Endothelial cell of umbilical vein (primary cell): ENCODE results near the gene GDPD4. TPM values are rescaled to one million over a fixed set of nuclear protein-coding genes. Genes with fewer than 3 reads are reported as not detected.

Experiments used
- BruUV-seq: library from RNA; stranded (reverse); fragments of 400-500 nt; replicated peaks from 2 replicates; lab custom pipeline; 2021; lab: Mats Ljungman, UMichigan
- CTCF ChIA-PET: fragments of 300-600, 350-600 bp; sonication (Branson Sonifier 250); formaldehyde crosslinking; loops from one replicate; lab custom pipeline; 2021; ENCODE audit warnings: antibody characterized with exemption, inconsistent platforms; lab: Charles Lee
- POLR2A ChIA-PET: fragments of 300-600, 350-600 bp; sonication (Branson Sonifier 250); formaldehyde crosslinking; loops from one replicate; lab custom pipeline; 2021; ENCODE audit warnings: antibody characterized with exemption, inconsistent platforms; lab: Charles Lee
- DNase-seq: peaks from one replicate; pipeline ENCODE4 v3.0.0-alpha.2; 2011; ENCODE audit warnings: low read depth, low spot score
- FAIRE-seq: peaks from 2 replicates; lab custom pipeline; 2011; peaks lifted over from hg19 to GRCh38; lab: Jason Lieb, UNC
- H2AFZ ChIP-seq: 2 replicates; pipeline ENCODE4 v1.6.0; 2012; ENCODE audit warnings: low read depth, low read length, control low read depth, inconsistent platforms
- H3K27ac ChIP-seq: 2 replicates; pipeline ENCODE4 v1.5.1; 2011; ENCODE audit warnings: low read depth, mild to moderate bottlenecking, control low read depth, low read length, moderate library complexity; ENCODE audit not compliant: insufficient read depth
- H3K27me3 ChIP-seq, 2 experiments: 2 replicates each; pipeline versions ENCODE4 v1.6.0 to v1.6.1; 2011; ENCODE audit warnings: low read length in 2 of 2, mixed read lengths in 1 of 2; ENCODE audit not compliant: control insufficient read depth in 2 of 2, insufficient read depth in 2 of 2
- H3K36me3 ChIP-seq, 2 experiments: 2 replicates in 1 of 2; 3 replicates in 1 of 2; pipeline ENCODE4 v1.5.1; 2011; ENCODE audit warnings: low read length in 2 of 2, mild to moderate bottlenecking in 1 of 2, moderate library complexity in 1 of 2; ENCODE audit not compliant: control insufficient read depth in 2 of 2, insufficient read depth in 2 of 2; ENCODE audit errors: extremely low read depth in 1 of 2
- H3K4me1 ChIP-seq: 3 replicates; pipeline ENCODE4 v1.5.1; 2011; ENCODE audit warnings: mild to moderate bottlenecking, low read length; ENCODE audit not compliant: control insufficient read depth, insufficient read depth; ENCODE audit errors: extremely low read depth
- H3K4me2 ChIP-seq: 2 replicates; pipeline ENCODE4 v1.6.1; 2011; ENCODE audit warnings: low read length, control low read depth, mixed read lengths; ENCODE audit not compliant: insufficient read depth
- H3K4me3 ChIP-seq, 3 experiments: fragments of 200-600 bp in 1 of 3; sonication (generic), shearing (Covaris generic) in 1 of 3; replicated peaks in 1 of 3; 2 replicates each; pipeline ENCODE4 v1.5.1; 2011 to 2016; ENCODE audit warnings: control low read depth in 3 of 3, low read length in 3 of 3, mild to moderate bottlenecking in 2 of 3, inconsistent platforms in 1 of 3, low read depth in 1 of 3, moderate library complexity in 1 of 3; ENCODE audit not compliant: insufficient read depth in 1 of 3
- H3K79me2 ChIP-seq: 2 replicates; pipeline ENCODE4 v1.6.0; 2012; ENCODE audit warnings: low read length, inconsistent platforms; ENCODE audit not compliant: control insufficient read depth, insufficient read depth
- H3K9ac ChIP-seq: replicated peaks from 2 replicates; pipeline ENCODE3; 2011; ENCODE audit warnings: low read length, control low read depth; ENCODE audit not compliant: insufficient read depth; ENCODE audit errors: extremely low read depth
- H3K9me1 ChIP-seq: replicated peaks from 3 replicates; pipeline ENCODE4 v1.6.0; 2011; ENCODE audit warnings: mild to moderate bottlenecking, low read length; ENCODE audit not compliant: control insufficient read depth, insufficient read depth; ENCODE audit errors: extremely low read depth
- H3K9me3 ChIP-seq: replicated peaks from 2 replicates; pipeline ENCODE4 v1.5.1; 2012; ENCODE audit warnings: low read length, inconsistent platforms; ENCODE audit not compliant: control insufficient read depth, insufficient read depth
- H4K20me1 ChIP-seq: replicated peaks from 2 replicates; pipeline ENCODE3; 2011; ENCODE audit warnings: mild to moderate bottlenecking, low read length; ENCODE audit not compliant: control insufficient read depth, insufficient read depth; ENCODE audit errors: extremely low read depth
- CTCF ChIP-seq, 2 donors: IDR thresholded peaks; 1 replicate in 1 of 2; 2 replicates in 1 of 2; pipeline ENCODE4 v1.5.1; 2011; ENCODE audit warnings: low read length in 2 of 2, mild to moderate bottlenecking in 2 of 2, moderate library complexity in 2 of 2, control low read depth in 1 of 2, inconsistent platforms in 1 of 2, low read depth in 1 of 2; ENCODE audit not compliant: insufficient read depth in 1 of 2; ENCODE audit errors: extremely low read depth in 1 of 2
- EZH2 ChIP-seq: IDR thresholded peaks from 2 replicates; pipeline ENCODE4 v1.6.1; 2012; ENCODE audit warnings: borderline replicate concordance, low read depth, mild to moderate bottlenecking, moderate library complexity, low read length, inconsistent platforms; ENCODE audit not compliant: severe bottlenecking
- FOS ChIP-seq: IDR thresholded peaks from 2 replicates; pipeline ENCODE4 v1.6.1; 2011; ENCODE audit warnings: mild to moderate bottlenecking, low read length, moderate library complexity, borderline replicate concordance; ENCODE audit not compliant: insufficient read depth
- GATA2 ChIP-seq: IDR thresholded peaks from 2 replicates; pipeline ENCODE4 v1.7.0; 2011; ENCODE audit warnings: low read depth, mild to moderate bottlenecking, moderate library complexity, mixed read lengths, low read length; ENCODE audit not compliant: insufficient read length, insufficient read depth
- JUN ChIP-seq: IDR thresholded peaks from 2 replicates; pipeline ENCODE4 v1.6.1; 2011; ENCODE audit warnings: borderline replicate concordance, low read depth; ENCODE audit not compliant: insufficient read length, insufficient read depth
- MAX ChIP-seq: IDR thresholded peaks from 2 replicates; pipeline ENCODE4 v1.6.1; 2011; ENCODE audit not compliant: insufficient read depth, insufficient read length
- MYC ChIP-seq: IDR thresholded peaks from one replicate; pipeline ENCODE4 v1.6.1; 2011; ENCODE audit warnings: mild to moderate bottlenecking, low read depth, low read length
- POLR2A ChIP-seq: IDR thresholded peaks from 2 replicates; pipeline ENCODE4 v1.6.1; 2012; ENCODE audit warnings: low read depth, mild to moderate bottlenecking, control low read depth, low read length
- POLR2AphosphoS5 ChIP-seq: IDR thresholded peaks from 2 replicates; pipeline ENCODE4 v1.6.1; 2012; ENCODE audit warnings: low read depth, mild to moderate bottlenecking, control low read depth, low read length, moderate library complexity; ENCODE audit not compliant: insufficient read depth
- dilution Hi-C: fragments of 300-500 bp; cut with MboI; formaldehyde crosslinking; loops from one replicate; pipeline ENCODE4 v1.15.0; 2019; ENCODE audit warnings: low sequenced_read_pairs; ENCODE audit not compliant: extremely low pct_ligation_motif_present
- intact Hi-C: fragments of 100-400 bp; cut with micrococcal nuclease; formaldehyde crosslinking; loops from one replicate; pipeline ENCODE4 v1.10.0; 2022
- polyA plus RNA-seq, 4 experiments: library from polyadenylated mRNA; depleted of rRNA in 3 of 4; stranded (reverse) in 3 of 4; unstranded in 1 of 4; fragments of >200 nt; gene quantifications; 2 replicates each; pipeline versions ENCODE4 v1.2.1 to v1.2.3, GENCODE V29; 2011 to 2012; ENCODE audit warnings: missing spikeins in 1 of 4
- total RNA-seq: library from RNA; stranded (reverse); gene quantifications from 2 replicates; pipeline ENCODE4 v1.2.3, GENCODE V29; 2021

GDPD4 gene
- total and polyA plus RNA-seq, 2 donors (not counting 3 experiments of a cell fraction or from before 2014, with no cell fraction given), result not detected

DNA sequence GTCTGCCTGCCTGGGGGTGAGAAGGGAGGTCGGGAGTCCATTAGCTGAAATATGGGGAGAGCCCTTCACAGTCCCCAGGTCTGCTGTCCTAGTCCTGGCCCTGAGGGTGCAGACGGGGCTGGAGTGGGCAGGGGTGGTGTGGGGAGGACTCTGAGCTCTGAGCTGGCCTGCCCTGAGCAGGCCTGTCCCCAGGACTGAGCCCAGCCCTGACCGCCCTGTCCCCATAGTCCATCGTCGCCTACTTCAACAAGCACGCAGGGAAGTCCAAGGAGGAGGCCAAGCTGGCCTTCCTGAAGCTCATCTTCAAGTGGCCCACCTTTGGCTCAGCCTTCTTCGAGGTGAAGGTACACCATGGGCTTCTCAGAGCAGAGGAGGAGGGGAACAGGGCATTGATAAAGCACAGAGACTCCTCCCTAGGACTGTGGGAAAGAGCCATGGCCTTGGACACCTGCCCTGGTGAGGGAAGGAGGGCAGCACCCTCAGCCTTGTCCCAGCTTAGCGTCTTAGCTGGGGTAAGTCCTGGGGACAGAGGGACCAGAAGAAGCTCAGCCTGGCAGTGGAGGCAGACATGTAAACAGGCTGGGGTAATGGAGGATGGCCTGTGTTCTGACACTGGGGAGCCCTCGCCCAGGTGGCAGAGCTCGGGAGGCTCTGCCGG, 89.8 kb downstream of the GDPD4 start:
- no peak overlapping the region for H2AFZ ChIP-seq
- H3K79me2 ChIP-seq, result no peaks in the 10 kb centered on the region
- no peaks in the 10 kb centered on the region for H3K4me1 ChIP-seq
- dilution Hi-C loops, result no loop called here
- TF ChIP-seq GATA2 (no peak), EZH2 (no peak), POLR2A (no peak), CTCF (IDR thresholded peaks at IDR 0.05; ENCODE audit: extremely low read depth in 1 of 2, insufficient read depth in 1 of 2, low read depth in 1 of 2, low read length in 2 of 2) (no peak), FOS (no peak), POLR2AphosphoS5 (no peak), MAX (no peak), MYC (no peak), JUN (no peak)
- no peaks in the 10 kb centered on the region for H3K36me3 ChIP-seq
- H3K4me2 ChIP-seq, result no peak overlapping the region
- DNase-seq (no peak), FAIRE-seq (no peak)
- H3K9me3 ChIP-seq, result no peaks in the 10 kb centered on the region
- ChIA-PET CTCF (interaction anchor here (0.9 to 1.5 kb wide), 3 partner anchors 16 to 336 kb away, joined by 3 to 8 read pairs (median 3); no protein-coding TSS in a partner anchor), POLR2A (no interaction called here)
- no peaks in the 10 kb centered on the region for H4K20me1 ChIP-seq
- peaks cover 0 to under 1% of the 10 kb centered on the region in 2 experiments for H3K27me3 ChIP-seq
- intact Hi-C loops, result no loop called here
- no TSS peak for BruUV-seq
- H3K4me3 ChIP-seq, result no peak overlapping the region
- no peak overlapping the region for H3K27ac ChIP-seq
- no peak overlapping the region for H3K9ac ChIP-seq
- H3K9me1 ChIP-seq, result no peaks in the 10 kb centered on the region
